HK-2 (cell line): ENCODE results near the gene MTARC2.

Source experiments
- DNase-seq: peaks from one replicate; pipeline ENCODE4 v3.0.0-alpha.2; 2018; ENCODE audit not compliant: unreplicated experiment

MTARC2 gene

GRCh38 chr1:220803401-220804201 lies 55.5 kb downstream of the MTARC2 start:
- peak; percentile 33 for DNase-seq

- DNase-seq: no peak
These were observed 56.1 kb downstream of the MTARC2 start for GRCh38 chr1:220804202-220804586.

- DNase-seq: no peak
These were observed 58.3 kb downstream of the MTARC2 start for GRCh38 chr1:220806408-220806807.

GRCh38 chr1:220807726-220808125 lies 59.6 kb downstream of the MTARC2 start:
- no peak for DNase-seq

GRCh38 chr1:220808345-220809186 lies 60.4 kb downstream of the MTARC2 start:
- DNase-seq: no peak

- no peak for DNase-seq
These were observed 61.0 kb downstream of the MTARC2 start for GRCh38 chr1:220809187-220809550.

GRCh38 chr1:220809704-220810103 lies 61.6 kb downstream of the MTARC2 start:
- no peak for DNase-seq

- DNase-seq: peak; percentile 72
These were observed 62.1 kb downstream of the MTARC2 start for GRCh38 chr1:220810179-220810653.

- DNase-seq: no peak
These were observed 62.8 kb downstream of the MTARC2 start for GRCh38 chr1:220810963-220811362.

- no peak for DNase-seq
These were observed 63.6 kb downstream of the MTARC2 start for GRCh38 chr1:220811695-220812094.

- DNase-seq: no peak
These were observed 64.2 kb downstream of the MTARC2 start for GRCh38 chr1:220812308-220812707.

GRCh38 chr1:220813013-220813412 lies 64.9 kb downstream of the MTARC2 start:
- DNase-seq: no peak

GRCh38 chr1:220815409-220815808 lies 67.3 kb downstream of the MTARC2 start:
- DNase-seq: no peak

- no peak for DNase-seq
These were observed 69.8 kb downstream of the MTARC2 start for GRCh38 chr1:220817907-220818306.

GRCh38 chr1:220818421-220819173 lies 70.5 kb downstream of the MTARC2 start:
- DNase-seq: no peak

GRCh38 chr1:220819467-220820026 lies 71.4 kb downstream of the MTARC2 start:
- DNase-seq: no peak

- no peak for DNase-seq
These were observed 76.2 kb downstream of the MTARC2 start for GRCh38 chr1:220824031-220824989.

GRCh38 chr1:220825819-220826551 lies 77.9 kb downstream of the MTARC2 start:
- no peak for DNase-seq

GRCh38 chr1:220826729-220827128 lies 78.6 kb downstream of the MTARC2 start:
- no peak for DNase-seq
